GM12878 (cell line): Measurements from ENCODE around the gene PTPRN2. TPM values are rescaled to one million over a fixed set of nuclear protein-coding genes. Genes with fewer than 3 reads are reported as not detected.

ENCODE experiments used
- ATAC-seq: fragments of 200-7000 bp; cut with Tn5 transposase; 3 replicates; pipeline ENCODE4 v1.9.1; 2020; ENCODE audit warnings: mild to moderate bottlenecking, moderate library complexity
- BruUV-seq: library from RNA; stranded (reverse); fragments of 400-500 nt; replicated peaks from 2 replicates; lab custom pipeline; 2021; lab: Mats Ljungman, UMichigan
- CTCF ChIA-PET: fragments of 300-600 bp; sonication (Branson Sonifier 250); formaldehyde crosslinking; extraction: SDS; loops from one replicate; lab custom pipeline; 2021; ENCODE audit warnings: inconsistent platforms; lab: Yijun Ruan, JAX
- POLR2A ChIA-PET: fragments of 350-600 bp; formaldehyde crosslinking; extraction: SDS; loops from one replicate; lab custom pipeline; 2021; ENCODE audit warnings: inconsistent platforms; lab: Charles Lee
- RAD21 ChIA-PET: fragments of 300-600 bp; sonication (Branson Sonifier 250); formaldehyde crosslinking; loops from one replicate; lab custom pipeline; 2023; ENCODE audit warnings: antibody characterized with exemption; ENCODE audit not compliant: unreplicated experiment; lab: Charles Lee
- SMC1A ChIA-PET: fragments of 300-600 bp; sonication (Branson Sonifier 250); formaldehyde crosslinking; loops from one replicate; lab custom pipeline; 2023; ENCODE audit not compliant: unreplicated experiment, uncharacterized antibody; lab: Charles Lee
- DNase-seq: peaks from one replicate; pipeline ENCODE4 v3.0.0-alpha.2; 2011; ENCODE audit warnings: low read depth, low spot score
- FAIRE-seq: peaks from 3 replicates; lab custom pipeline; 2011; peaks lifted over from hg19 to GRCh38; lab: Jason Lieb, UNC
- H2AFZ ChIP-seq: 2 replicates; pipeline ENCODE4 v1.6.0; 2011; ENCODE audit warnings: low read depth, low read length, control low read depth; ENCODE audit not compliant: control insufficient read depth
- H3K27ac ChIP-seq: 2 replicates; pipeline ENCODE4 v1.5.1; 2011; ENCODE audit warnings: control low read depth; ENCODE audit not compliant: control insufficient read depth, insufficient read depth
- H3K27me3 ChIP-seq, 2 experiments: replicated peaks in 1 of 2; 2 replicates each; pipeline versions ENCODE4 v1.6.0 to v1.6.1; 2011; ENCODE audit warnings: low read length in 1 of 2; ENCODE audit not compliant: control insufficient read depth in 2 of 2, insufficient read depth in 2 of 2
- H3K36me3 ChIP-seq, 2 experiments: 2 replicates each; pipeline ENCODE4 v1.5.1; 2011; ENCODE audit warnings: low read length in 1 of 2; ENCODE audit not compliant: control insufficient read depth in 2 of 2, insufficient read depth in 2 of 2
- H3K4me1 ChIP-seq: 2 replicates; pipeline ENCODE4 v1.6.1; 2011; ENCODE audit warnings: mild to moderate bottlenecking, low read length, moderate library complexity, mixed read lengths; ENCODE audit not compliant: control insufficient read depth, insufficient read depth
- H3K4me2 ChIP-seq: 2 replicates; pipeline ENCODE4 v1.6.0; 2011; ENCODE audit warnings: control low read depth; ENCODE audit not compliant: control insufficient read depth, insufficient read depth
- H3K4me3 ChIP-seq: fragments of 200-600 bp; sonication (generic); 2 replicates; pipeline ENCODE4 v1.5.1; 2016
- H3K79me2 ChIP-seq: 2 replicates; pipeline ENCODE4 v1.6.0; 2011; ENCODE audit warnings: low read length; ENCODE audit not compliant: control insufficient read depth, insufficient read depth
- H3K9ac ChIP-seq: 2 replicates; pipeline ENCODE4 v1.8.0; 2011; ENCODE audit warnings: low read length, control low read depth, mixed read lengths; ENCODE audit not compliant: control insufficient read depth, insufficient read depth
- H3K9me3 ChIP-seq: replicated peaks from 3 replicates; pipeline ENCODE4 v1.5.1; 2011; ENCODE audit warnings: mild to moderate bottlenecking, low read length; ENCODE audit not compliant: control insufficient read depth, insufficient read depth
- H4K20me1 ChIP-seq: 2 replicates; pipeline ENCODE4 v1.6.0; 2011; ENCODE audit not compliant: control insufficient read depth, insufficient read depth
- FOXM1 ChIP-seq: IDR thresholded peaks from 2 replicates; pipeline ENCODE4 v1.6.1; 2012; ENCODE audit warnings: low read depth, mild to moderate bottlenecking, inconsistent platforms, low read length, moderate library complexity
- ZNF207 ChIP-seq: fragments of 450-650 bp; IDR thresholded peaks from 2 replicates; pipeline ENCODE4 v1.6.1; 2014; ENCODE audit warnings: antibody characterized with exemption, mild to moderate bottlenecking, borderline replicate concordance
- ZNF274 ChIP-seq: IDR thresholded peaks from one replicate; pipeline ENCODE4 v1.8.0; 2011; ENCODE audit not compliant: insufficient read length, insufficient read depth
- ZNF592 ChIP-seq: fragments of 450-650 bp; IDR thresholded peaks from 2 replicates; pipeline ENCODE4 v1.6.1; 2017; ENCODE audit warnings: mild to moderate bottlenecking, moderate library complexity
- ZZZ3 ChIP-seq: IDR thresholded peaks from 2 replicates; pipeline ENCODE4 v1.6.1; 2011; ENCODE audit warnings: low read depth; ENCODE audit not compliant: control insufficient read depth, insufficient read length
- WGBS: methylation state at CpG from one replicate; pipeline ENCODE4 v1.1.6; 2016; ENCODE audit warnings: low lambda C conversion rate; ENCODE audit not compliant: insufficient replicate concordance, insufficient coverage; ENCODE audit errors: missing lambda C conversion rate; 5-methylcytosine and 5-hydroxymethylcytosine counted together
- in situ Hi-C: fragments of 300-500 bp; cut with MboI; formaldehyde crosslinking; loops from 9 replicates; pipeline ENCODE4 v1.14.3; 2018; ENCODE audit warnings: mixed read lengths
- intact Hi-C: fragments of 100-400 bp; cut with micrococcal nuclease; formaldehyde crosslinking; loops from one replicate; pipeline ENCODE4 v1.14.2; 2022; ENCODE audit not compliant: unreplicated experiment
- polyA plus RNA-seq, 11 experiments: library from polyadenylated mRNA; depleted of rRNA in 4 of 11; unstranded in 6 of 11; stranded (reverse) in 5 of 11; fragments of >200 nt; fragmentation: Nextera tagmentation in 4 of 11; fragmentation: Illumina TruSeq in 1 of 11; extraction: Ambion mirVana in 4 of 11; extraction: Trizol in 1 of 11; gene quantifications; 1 replicate in 1 of 11; 2 replicates in 10 of 11; pipeline versions ENCODE4 v1.2.1 to v1.2.3, GENCODE V29; 2011 to 2016; ENCODE audit warnings: inconsistent platforms in 2 of 11, missing spikeins in 2 of 11, low read depth in 1 of 11
- total RNA-seq, 4 experiments: library from RNA; depleted of rRNA in 3 of 4; stranded (reverse); fragments of >200 nt in 3 of 4; fragmentation: Illumina TruSeq in 1 of 4; extraction: Trizol in 1 of 4; gene quantifications; 2 replicates each; pipeline versions ENCODE4 v1.2.1 to v1.2.3, GENCODE V29; 2013 to 2021

Gene PTPRN2
- total and polyA plus RNA-seq, 10 of the 15 experiments (the other 5 are each of a cell fraction or from before 2014, with no cell fraction given): 5.4 TPM; not detected in 9

GRCh38 chr7:157554393-157555238 lies 1033.0 kb downstream of the PTPRN2 start:
- no peaks in the 10 kb centered on the region for H3K27me3 ChIP-seq
- BruUV-seq: no TSS peak
- in situ Hi-C loops (no loop called here), intact Hi-C loops (no loop called here)
- no peak overlapping the region for H3K9ac ChIP-seq
- RAD21 ChIA-PET: no interaction called here
- DNase-seq: no peak
- no peak for TF ChIP-seq FOXM1
- no peak for TF ChIP-seq ZNF207
- TF ChIP-seq ZNF592: no peak
- no peak for TF ChIP-seq ZNF274
- TF ChIP-seq ZZZ3: no peak
- WGBS: 58% methylated on average over 28 of the region's 28 CpGs
- H3K4me2 ChIP-seq: no peak overlapping the region
- no peaks in the 10 kb centered on the region for H3K79me2 ChIP-seq
- no peaks in the 10 kb centered on the region for H4K20me1 ChIP-seq
- ATAC-seq: no peak
- no peak overlapping the region for H3K27ac ChIP-seq
- CTCF ChIA-PET: no interaction called here
- H2AFZ ChIP-seq: no peak overlapping the region
- no peaks in the 10 kb centered on the region for H3K4me1 ChIP-seq
- no peaks in the 10 kb centered on the region; the same call in 2 of the 3 replicates for H3K9me3 ChIP-seq
- POLR2A ChIA-PET: no interaction called here
- H3K4me3 ChIP-seq: no peak overlapping the region
- SMC1A ChIA-PET: no interaction called here
- no peak for FAIRE-seq
- no peaks in the 10 kb centered on the region for H3K36me3 ChIP-seq
